G401.6 (cell line): ENCODE measurements around the gene RER1.

ENCODE experiments used
- FAIRE-seq: peaks from 2 replicates; lab custom pipeline; 2012; peaks lifted over from hg19 to GRCh38; lab: Jason Lieb, UNC

RER1 gene

DNA sequence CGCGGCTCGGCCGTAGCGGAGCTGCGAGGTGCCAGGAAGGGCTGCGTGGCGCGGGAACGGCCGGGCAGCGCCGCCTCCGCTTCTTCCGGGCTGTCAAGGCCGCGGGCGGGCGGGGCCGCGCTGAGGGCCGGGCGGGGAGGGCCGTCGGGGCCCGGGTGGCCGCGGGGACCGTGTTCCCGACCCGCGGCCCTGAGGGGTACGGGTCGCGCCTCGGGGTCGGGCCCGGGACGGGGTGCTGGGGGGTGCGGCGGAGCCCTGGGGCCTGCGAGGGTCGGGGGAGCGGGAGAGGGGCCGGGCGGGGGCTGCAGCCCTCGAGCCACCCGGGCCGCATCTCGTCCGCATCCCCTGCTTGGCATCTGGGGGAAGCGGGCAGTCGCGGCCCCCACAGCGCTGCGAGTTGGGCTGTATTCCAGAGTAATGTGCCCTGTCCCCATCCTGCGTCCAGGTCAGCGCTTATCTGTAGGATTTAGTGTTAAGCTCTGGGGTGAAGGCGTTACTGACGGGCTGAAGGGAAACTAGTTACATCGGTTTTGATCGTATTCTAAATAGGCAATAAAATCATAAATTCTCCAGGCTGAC lies 379 bp downstream of the RER1 start:
- FAIRE-seq, result no peak

- no peak for FAIRE-seq
Measured at GRCh38 chr1:2392686-2393085, 1.0 kb downstream of the RER1 start.

GRCh38 chr1:2393471-2393877 lies 1.8 kb downstream of the RER1 start:
- no peak for FAIRE-seq

- no peak for FAIRE-seq
Measured at GRCh38 chr1:2394220-2394619, 2.6 kb downstream of the RER1 start.

- no peak for FAIRE-seq
Measured at GRCh38 chr1:2394761-2395160, 3.1 kb downstream of the RER1 start.

- FAIRE-seq, result no peak
Measured at GRCh38 chr1:2395245-2395644, 3.6 kb downstream of the RER1 start.

GRCh38 chr1:2396059-2396458 lies 4.4 kb downstream of the RER1 start:
- FAIRE-seq, result no peak

GRCh38 chr1:2396476-2396875 lies 4.8 kb downstream of the RER1 start:
- FAIRE-seq, result no peak

DNA sequence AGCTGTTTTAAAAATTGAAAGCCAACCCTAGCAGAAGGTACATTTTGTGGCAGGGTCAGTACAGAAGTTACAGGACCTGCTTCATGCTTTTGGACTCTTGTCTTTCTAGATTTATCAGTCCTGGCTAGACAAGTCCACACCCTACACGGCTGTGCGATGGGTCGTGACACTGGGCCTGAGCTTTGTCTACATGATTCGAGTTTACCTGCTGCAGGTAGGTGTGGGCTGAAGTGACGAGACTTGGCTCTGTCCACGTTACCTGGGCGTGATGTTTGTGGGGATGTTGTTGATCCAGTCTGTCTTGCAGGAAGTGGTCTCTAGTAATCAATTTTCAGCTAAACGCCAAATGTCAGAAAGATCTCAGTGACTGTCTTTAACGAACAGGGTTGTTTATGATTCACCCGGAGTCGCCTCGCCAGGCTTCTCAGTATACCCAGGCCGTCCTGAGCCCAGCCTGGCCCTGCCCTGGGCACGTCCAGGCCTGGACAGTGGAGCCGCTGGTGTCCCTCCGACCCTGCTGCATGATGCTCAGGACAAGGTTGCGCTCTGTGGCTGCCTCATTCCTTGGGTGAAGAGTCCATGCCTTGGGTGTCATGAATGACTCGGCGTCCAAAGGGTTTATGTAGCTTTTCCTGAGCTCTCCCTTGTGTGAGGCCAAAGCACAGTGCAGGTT lies 5.5 kb downstream of the RER1 start:
- no peak for FAIRE-seq

- FAIRE-seq, result no peak
Measured at GRCh38 chr1:2398871-2399270, 7.2 kb downstream of the RER1 start.

DNA sequence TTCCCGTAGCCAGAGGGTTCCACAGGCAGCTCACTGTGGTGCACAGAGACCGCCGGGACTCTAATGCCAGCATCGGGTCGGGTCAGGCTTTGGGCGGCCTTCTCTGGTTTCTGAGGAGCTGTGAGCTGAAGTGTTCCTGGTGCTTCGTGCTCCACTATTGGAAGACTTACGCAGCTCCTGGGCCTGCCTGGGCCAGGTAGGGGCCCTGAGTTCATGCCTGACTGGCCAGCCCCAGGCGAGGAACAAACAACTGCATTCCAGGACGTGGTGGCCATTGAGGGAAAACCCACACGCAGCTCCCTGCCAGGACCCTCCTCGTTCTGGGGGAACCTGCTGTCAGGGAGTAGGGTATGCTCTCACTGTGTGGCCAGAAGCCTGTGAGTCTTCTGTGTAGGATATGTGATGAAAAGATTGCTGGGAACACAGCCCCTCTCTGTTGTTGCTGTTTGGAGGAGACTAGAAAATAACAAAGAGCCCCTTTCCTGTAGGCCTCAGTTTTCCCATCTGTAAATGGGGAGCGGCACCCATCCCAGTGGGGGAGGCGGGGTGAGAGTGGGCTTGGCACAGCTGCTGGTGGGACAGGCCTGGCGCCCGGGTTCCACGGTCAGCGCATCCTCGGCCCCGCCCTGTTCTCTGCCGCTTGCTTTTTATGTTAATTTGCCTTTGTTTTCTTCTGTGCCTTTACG lies 8.4 kb downstream of the RER1 start:
- no peak for FAIRE-seq

GRCh38 chr1:2400576-2400909 lies 8.9 kb downstream of the RER1 start:
- FAIRE-seq, result no peak

DNA sequence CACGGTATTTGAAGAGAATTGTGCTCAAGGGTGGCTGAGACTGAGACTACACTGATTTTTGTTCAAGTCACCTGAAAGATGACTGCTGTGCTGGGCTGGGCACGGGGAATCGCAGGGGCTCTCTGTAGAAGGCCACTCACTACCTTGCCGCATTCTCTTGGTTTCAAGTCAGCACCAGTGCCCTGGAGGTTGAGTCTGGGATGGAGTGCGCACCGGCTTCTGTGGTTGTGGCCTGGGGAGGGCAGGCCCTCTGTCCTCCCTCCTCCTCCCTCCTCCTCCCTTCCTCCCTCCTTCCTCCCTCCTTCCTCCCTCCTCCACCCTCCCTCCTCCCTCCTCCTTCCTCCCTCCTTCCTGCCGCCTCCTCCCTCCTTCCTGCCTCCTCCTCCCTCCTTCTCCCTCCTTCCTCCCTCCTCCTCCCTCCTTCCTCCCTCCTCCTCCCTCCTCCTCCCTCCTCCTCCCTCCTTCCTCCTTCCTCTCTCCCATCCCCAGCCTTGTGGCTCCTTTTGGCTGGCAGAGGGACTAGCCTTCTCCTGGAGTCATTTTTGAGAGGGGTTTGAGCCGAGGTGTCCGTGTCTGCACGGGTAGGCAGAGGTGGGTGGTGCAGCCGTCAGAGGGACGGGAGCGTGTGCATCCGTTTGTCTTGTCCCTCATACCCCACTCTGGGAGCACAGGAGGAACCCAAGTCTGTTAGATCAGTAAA lies 9.5 kb downstream of the RER1 start:
- FAIRE-seq, result no peak

DNA sequence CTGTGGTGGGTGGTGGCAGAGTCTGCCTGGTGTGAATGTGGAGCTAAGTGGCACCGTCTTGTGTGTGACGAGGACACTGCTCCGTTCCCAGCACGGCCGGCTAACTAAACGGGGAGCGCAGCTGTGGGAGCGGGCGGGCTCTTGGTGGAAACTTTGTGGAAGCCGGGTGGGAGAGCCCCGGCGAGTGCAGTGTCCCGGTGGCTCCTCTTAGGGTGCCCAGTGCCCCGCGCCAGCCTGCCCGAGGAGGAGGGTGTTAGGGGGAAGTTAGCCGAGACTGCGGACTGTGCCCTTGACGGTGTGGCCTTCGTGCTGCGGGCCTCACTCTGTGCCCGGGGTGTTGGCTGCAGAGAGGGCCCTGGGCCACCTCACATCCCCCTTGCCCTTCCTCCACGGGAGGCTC lies 10.8 kb downstream of the RER1 start:
- FAIRE-seq, result no peak

DNA sequence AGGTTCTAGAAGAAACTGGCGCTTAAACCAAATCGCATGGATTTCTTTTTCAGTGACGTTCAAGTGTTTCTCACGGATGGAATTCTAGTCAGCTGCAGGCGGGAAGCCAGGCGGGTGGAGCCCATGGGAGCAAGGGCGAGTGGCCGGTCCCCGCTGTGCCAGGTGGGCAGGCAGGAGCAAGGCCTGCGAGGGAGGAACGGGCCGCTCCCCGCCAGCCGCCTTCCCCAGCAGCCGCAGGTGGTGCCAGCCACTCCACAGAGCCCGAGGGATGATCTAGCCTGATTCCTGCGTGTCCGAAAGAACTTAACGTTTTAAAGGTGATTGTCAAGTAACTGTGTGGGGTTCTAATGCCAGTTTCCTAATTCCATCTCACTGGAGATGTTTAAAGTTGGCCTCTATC lies 11.6 kb downstream of the RER1 start:
- no peak for FAIRE-seq

DNA sequence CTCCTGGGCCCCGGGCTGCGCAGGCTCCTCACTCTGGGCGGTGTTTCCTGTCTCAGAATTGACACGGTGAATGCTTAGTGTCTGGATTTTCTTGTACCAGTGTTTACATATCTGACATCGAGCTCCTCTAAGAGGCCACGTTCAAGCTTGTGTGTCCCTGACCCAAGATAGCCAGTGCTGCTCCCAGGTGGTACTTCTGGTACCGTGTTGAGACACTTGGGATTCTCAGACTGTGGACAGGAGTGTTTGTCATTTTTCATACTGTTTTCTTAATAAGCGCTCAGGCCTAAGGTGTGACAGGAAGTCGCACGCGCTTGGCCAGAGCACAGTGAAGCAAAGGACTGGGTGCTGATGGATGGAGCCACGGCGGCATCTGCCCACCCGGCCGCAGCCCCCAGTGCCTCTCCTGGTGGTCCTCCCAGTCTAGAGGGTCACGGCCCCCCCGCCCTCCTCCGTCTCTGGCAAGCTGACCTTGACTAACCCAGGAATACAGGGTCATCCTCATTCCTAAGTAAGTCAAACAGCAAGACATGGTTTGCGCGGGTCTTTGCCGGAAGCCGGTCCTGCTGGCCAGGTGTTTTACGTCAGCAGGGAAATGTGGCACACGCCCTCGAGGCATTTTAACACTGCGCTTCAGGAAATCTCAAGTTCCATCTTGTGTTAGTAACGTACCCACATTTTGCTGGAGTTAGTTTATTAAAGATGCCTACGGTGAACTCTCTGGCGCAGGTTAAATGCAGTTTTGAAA lies 12.7 kb downstream of the RER1 start:
- no peak for FAIRE-seq

DNA sequence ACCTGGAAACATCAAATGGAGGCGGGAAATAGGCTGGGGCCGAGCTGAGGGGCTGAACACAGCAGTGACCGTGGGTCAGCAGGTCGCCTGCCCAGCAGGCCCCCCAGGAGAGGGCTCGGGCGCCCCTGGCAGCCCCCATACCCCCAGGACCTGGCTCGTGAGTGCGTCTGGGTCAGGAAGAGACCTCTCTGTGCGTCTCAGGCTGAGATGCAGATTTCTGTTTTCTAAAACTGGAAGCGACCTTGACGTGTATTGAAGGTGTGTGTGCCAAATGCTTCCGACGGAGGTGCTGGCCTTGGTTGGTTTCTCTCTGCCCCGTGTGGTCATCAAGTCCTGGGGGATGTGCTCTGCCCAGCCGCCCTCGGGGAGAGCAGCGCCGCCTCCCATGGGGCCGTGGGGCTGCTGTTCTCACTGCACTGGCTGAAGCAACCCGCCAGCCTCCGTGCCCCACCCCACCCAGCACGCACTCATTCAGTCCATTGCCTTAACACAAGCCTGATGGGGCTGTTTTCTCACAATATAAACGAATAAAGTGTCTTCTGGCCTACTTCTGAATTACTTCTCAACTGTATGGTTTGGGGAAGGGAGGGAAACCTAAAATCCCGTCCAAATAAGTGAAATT lies 13.4 kb downstream of the RER1 start:
- FAIRE-seq, result no peak

DNA sequence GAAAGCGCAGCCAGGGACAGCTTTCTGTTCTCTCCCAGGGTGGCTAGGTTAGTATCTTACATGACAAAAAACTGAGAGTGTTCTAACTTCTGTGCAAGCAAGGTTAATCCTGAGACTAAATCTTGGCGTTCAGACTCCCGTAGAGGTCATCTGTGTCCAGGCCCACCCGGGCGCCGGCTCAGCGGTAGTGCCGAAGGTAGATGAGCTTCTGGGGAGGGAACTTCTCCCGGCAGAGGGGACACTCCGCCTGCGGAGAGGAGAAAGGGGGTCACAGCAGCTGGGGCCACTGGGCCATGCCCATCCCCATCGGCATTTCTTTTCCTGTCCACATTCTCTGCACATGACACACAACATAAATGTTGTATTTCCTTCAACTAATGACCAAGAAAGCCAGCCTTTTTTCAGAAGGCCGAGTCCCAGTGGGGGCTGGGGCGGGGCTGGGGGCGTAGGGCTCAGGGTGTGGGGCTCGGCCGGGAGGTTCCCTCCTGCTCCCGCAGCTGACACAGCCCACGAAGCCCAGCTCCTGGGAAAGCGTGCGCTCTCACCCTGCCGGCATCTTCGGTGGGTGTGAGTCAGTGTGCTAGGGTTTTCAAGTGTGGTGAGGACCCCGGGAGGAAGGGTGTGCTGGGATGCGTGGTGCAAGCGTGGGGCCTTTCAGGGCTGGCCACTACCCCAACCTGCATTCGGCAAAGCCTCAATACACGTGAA lies 14.1 kb downstream of the RER1 start:
- no peak for FAIRE-seq

GRCh38 chr1:2406451-2407041 lies 14.9 kb downstream of the RER1 start:
- no peak for FAIRE-seq

GRCh38 chr1:2407166-2407990 lies 15.7 kb downstream of the RER1 start:
- no peak for FAIRE-seq

DNA sequence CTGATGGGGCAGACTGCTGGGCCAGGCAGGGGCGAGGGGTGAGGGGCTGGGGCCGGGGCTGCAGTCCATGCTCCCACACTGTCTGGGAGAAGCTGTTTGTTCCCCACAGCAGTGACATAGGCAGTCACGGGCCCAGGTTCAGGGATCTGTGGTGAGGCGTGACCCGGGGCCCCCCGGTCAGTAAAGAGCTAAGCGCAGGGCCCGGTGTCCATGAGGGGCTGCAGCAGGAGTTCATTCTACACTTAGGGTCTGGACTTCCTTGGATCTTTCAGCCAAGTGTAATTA lies 16.3 kb downstream of the RER1 start:
- no peak for FAIRE-seq
